GM13977 (cell line): ENCODE data around the gene SLC39A9.

ENCODE experiments used
- DNase-seq: peaks from one replicate; pipeline ENCODE4 v3.0.0; 2012; ENCODE audit warnings: low spot score
- CTCF ChIP-seq: IDR thresholded peaks from 2 replicates; pipeline ENCODE4 v1.5.1; 2012; ENCODE audit warnings: mild to moderate bottlenecking, control low read depth; ENCODE audit not compliant: insufficient read depth; ENCODE audit errors: extremely low read depth, missing control alignments
- in situ Hi-C: fragments of 300-500 bp; cut with MboI; formaldehyde crosslinking; loops from one replicate; pipeline ENCODE4 v1.12.0; 2022; ENCODE audit warnings: low sequenced_read_pairs, low pct_unique_long_range_greater_than_20kb, mixed read lengths, inconsistent platforms; ENCODE audit not compliant: unreplicated experiment

SLC39A9 gene

GRCh38 chr14:69499436-69499835 lies 100.9 kb downstream of the SLC39A9 start:
- in situ Hi-C loops, result no loop called here
- DNase-seq, result no peak
- TF ChIP-seq CTCF, result no peak

- in situ Hi-C loops, result no loop called here
- no peak for TF ChIP-seq CTCF
- no peak for DNase-seq
These were observed 101.6 kb downstream of the SLC39A9 start for GRCh38 chr14:69500096-69500495.

- no peak for TF ChIP-seq CTCF
- no peak for DNase-seq
- in situ Hi-C loops, result no loop called here
These were observed 102.2 kb downstream of the SLC39A9 start for GRCh38 chr14:69500736-69501135.

- in situ Hi-C loops, result no loop called here
- no peak for TF ChIP-seq CTCF
- no peak for DNase-seq
These were observed 102.9 kb downstream of the SLC39A9 start for GRCh38 chr14:69501423-69501838.

- in situ Hi-C loops, result no loop called here
- DNase-seq, result no peak
- no peak for TF ChIP-seq CTCF
These were observed 106.3 kb downstream of the SLC39A9 start for GRCh38 chr14:69504775-69505174.

GRCh38 chr14:69505338-69506240 lies 107.1 kb downstream of the SLC39A9 start:
- DNase-seq, result no peak
- TF ChIP-seq CTCF, result no peak
- in situ Hi-C loops, result no loop called here
